GM12873 (cell line): ENCODE results near the gene ACVR1.

ENCODE experiments used
- CTCF ChIP-seq: IDR thresholded peaks from 2 replicates; pipeline ENCODE4 v1.5.1; 2012; ENCODE audit warnings: low read depth, mild to moderate bottlenecking, moderate library complexity, low read length, control low read depth; ENCODE audit not compliant: insufficient read depth; ENCODE audit errors: missing control alignments

The ACVR1 gene

GRCh38 chr2:157744571-157745076 is 131.5 kb downstream of the ACVR1 start:
- TF ChIP-seq CTCF, result no peak

- no peak for TF ChIP-seq CTCF
Measured at GRCh38 chr2:157743051-157743450, 133.1 kb downstream of the ACVR1 start.

GRCh38 chr2:157741819-157742484 is 134.2 kb downstream of the ACVR1 start:
- TF ChIP-seq CTCF, result no peak

- no peak for TF ChIP-seq CTCF
Measured at GRCh38 chr2:157737656-157738055, 138.5 kb downstream of the ACVR1 start.

GRCh38 chr2:157735532-157735931 is 140.6 kb downstream of the ACVR1 start:
- no peak for TF ChIP-seq CTCF

GRCh38 chr2:157733263-157733662 is 142.9 kb downstream of the ACVR1 start:
- TF ChIP-seq CTCF, result no peak

GRCh38 chr2:157732596-157732995 is 143.5 kb downstream of the ACVR1 start:
- TF ChIP-seq CTCF, result no peak
